ENCODE measurements around the gene CFAP74. TPM values are rescaled to one million over a fixed set of nuclear protein-coding genes. Genes with fewer than 3 reads are reported as not detected.

The CFAP74 gene
- total and polyA plus RNA-seq, 2 of the 13 experiments (the other 11 are each of a cell fraction or from before 2014, with no cell fraction given) = 0.27 to 0.62 TPM

DNA sequence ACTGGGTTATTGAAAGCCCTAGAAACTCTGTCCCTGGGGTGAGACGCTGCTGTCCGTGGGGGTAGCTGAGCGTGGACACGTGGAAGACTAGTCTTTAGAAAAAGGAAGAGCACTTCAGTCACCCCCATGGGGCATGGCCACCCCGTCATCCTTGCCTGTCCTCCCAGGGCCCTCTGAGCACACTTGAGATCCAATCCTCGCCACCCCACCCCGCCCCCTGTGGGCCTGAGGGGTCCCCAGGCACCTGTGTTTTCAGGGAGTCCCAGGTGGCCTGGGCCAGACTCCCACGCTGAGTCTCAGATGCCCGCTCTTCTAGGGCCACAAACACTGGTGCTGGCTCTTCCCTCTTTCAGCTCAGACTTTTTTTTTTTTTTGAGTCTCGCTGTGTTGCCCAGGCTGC is 49.2 kb upstream of the CFAP74 start:
- peaks cover 7 to 11% of the 10 kb centered on the region in 2 experiments; a peak in 3 of 5 replicates for H3K36me3 ChIP-seq (replicated peaks in 1 of 2; ENCODE audit: control insufficient read depth in 1 of 2, insufficient read depth in 2 of 2, low read length in 2 of 2)
- no peak overlapping the region for H3K4me3 ChIP-seq (replicated peaks in 1 of 3; ENCODE audit: insufficient read depth in 1 of 3, low read depth in 2 of 3, low read length in 3 of 3)
- in situ Hi-C loops (cut with HindIII; ENCODE audit: extremely low pct_ligation_motif_present, low pct_unique_long_range_greater_than_20kb) (no loop called here), intact Hi-C loops (cut with micrococcal nuclease; ENCODE audit: unreplicated experiment) (no loop called here)
- DNase-seq (ENCODE audit: low spot score) = no peak
- CTCF ChIA-PET (ENCODE audit: low intra/inter-chr PET ratio, low total read pairs) = no interaction called here
- no peaks in the 10 kb centered on the region for H3K27me3 ChIP-seq (ENCODE audit: control insufficient read depth in 1 of 2, insufficient read depth in 2 of 2, low read length in 2 of 2)
- peaks cover 3% of the 10 kb centered on the region for H3K79me2 ChIP-seq (ENCODE audit: insufficient read depth, low read length)
- no peak overlapping the region for H3K4me2 ChIP-seq (ENCODE audit: low read depth, low read length)
- no peak for TF ChIP-seq ZNF44 (CRISPR knock-in tag; IDR thresholded peaks at IDR 0.05)
- TF ChIP-seq BRD4 (CRISPR knock-in tag; IDR thresholded peaks at IDR 0.05) = no peak
- no peak for TF ChIP-seq ZNF446 (CRISPR knock-in tag; IDR thresholded peaks at IDR 0.05)
- TF ChIP-seq PHF21A (CRISPR knock-in tag; IDR thresholded peaks at IDR 0.05) = no peak
- no peak for TF ChIP-seq HES4 (CRISPR knock-in tag; IDR thresholded peaks at IDR 0.05; ENCODE audit: borderline replicate concordance)
- no peak for TF ChIP-seq ZFYVE20 (CRISPR knock-in tag; IDR thresholded peaks at IDR 0.05; ENCODE audit: borderline replicate concordance, low read depth)
- TF ChIP-seq MATR3 (CRISPR knock-in tag; IDR thresholded peaks at IDR 0.05) = no peak
- TF ChIP-seq ZBED4 (CRISPR knock-in tag; IDR thresholded peaks at IDR 0.05; ENCODE audit: borderline replicate concordance) = no peak
- TF ChIP-seq, protein P1, sequence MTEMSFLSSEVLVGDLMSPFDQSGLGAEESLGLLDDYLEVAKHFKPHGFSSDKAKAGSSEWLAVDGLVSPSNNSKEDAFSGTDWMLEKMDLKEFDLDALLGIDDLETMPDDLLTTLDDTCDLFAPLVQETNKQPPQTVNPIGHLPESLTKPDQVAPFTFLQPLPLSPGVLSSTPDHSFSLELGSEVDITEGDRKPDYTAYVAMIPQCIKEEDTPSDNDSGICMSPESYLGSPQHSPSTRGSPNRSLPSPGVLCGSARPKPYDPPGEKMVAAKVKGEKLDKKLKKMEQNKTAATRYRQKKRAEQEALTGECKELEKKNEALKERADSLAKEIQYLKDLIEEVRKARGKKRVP (CRISPR knock-in tag; IDR thresholded peaks at IDR 0.05) = no peak
- TF ChIP-seq ZNF230 (CRISPR knock-in tag; IDR thresholded peaks at IDR 0.05) = no peak
- no peaks in the 10 kb centered on the region for H3K9me3 ChIP-seq (ENCODE audit: low read length)
- H2AFZ ChIP-seq (ENCODE audit: low read length) = no peak overlapping the region
- no TSS peak for BruUV-seq (replicated peaks)
- no peak for FAIRE-seq
- POLR2A ChIA-PET = no interaction called here
- H4K20me1 ChIP-seq (ENCODE audit: insufficient read depth, low read length) = 0 out of 2 replicates have a peak, but pooled peaks cover 5% of the 10 kb centered on the region
- ATAC-seq = no peak
- 98% methylated on average over 8 of the region's 10 CpGs for WGBS (ENCODE audit: low lambda C conversion rate)
- H3K4me1 ChIP-seq (ENCODE audit: insufficient read depth, low read length) = peaks cover 45% of the 10 kb centered on the region
- H3K9ac ChIP-seq (ENCODE audit: insufficient read depth, low read depth, low read length) = no peak overlapping the region
- H3K27ac ChIP-seq (ENCODE audit: extremely low read length, insufficient read depth, low read length) = no peak overlapping the region

Measured in HepG2 (cell line).